Nephron (organoid): ENCODE results near the gene KIF20A.

Source experiments
- H3K27ac Mint-ChIP-seq, 3 experiments: 2 replicates each; pipeline ENCODE4 v1.8.0; 2020; ENCODE audit warnings: mixed read lengths in 3 of 3, mild to moderate bottlenecking in 2 of 3, moderate library complexity in 1 of 3
- H3K27me3 Mint-ChIP-seq: 2 replicates; pipeline ENCODE4 v1.8.0; 2021; ENCODE audit warnings: low read depth, mild to moderate bottlenecking, moderate library complexity, mixed read lengths
- H3K36me3 Mint-ChIP-seq: 2 replicates; pipeline ENCODE4 v1.8.0; 2020; ENCODE audit warnings: low read depth, mixed read lengths
- H3K4me1 Mint-ChIP-seq: 2 replicates; pipeline ENCODE4 v1.8.0; 2020; ENCODE audit warnings: mixed read lengths
- H3K4me3 Mint-ChIP-seq, 3 experiments: 2 replicates each; pipeline ENCODE4 v1.8.0; 2020; ENCODE audit warnings: mild to moderate bottlenecking in 3 of 3, mixed read lengths in 3 of 3, moderate library complexity in 2 of 3
- H3K9me3 Mint-ChIP-seq: 2 replicates; pipeline ENCODE4 v1.8.0; 2020; ENCODE audit warnings: mixed read lengths
- TF ChIP-seq, protein P1 (sequence below), 3 experiments: fragments of 200-600 bp; sonication (generic); IDR thresholded peaks; one replicate each; pipeline ENCODE4 v1.5.0; 2021; ENCODE audit warnings: antibody characterized with exemption in 3 of 3; ENCODE audit not compliant: unreplicated experiment in 3 of 3

The KIF20A gene

DNA sequence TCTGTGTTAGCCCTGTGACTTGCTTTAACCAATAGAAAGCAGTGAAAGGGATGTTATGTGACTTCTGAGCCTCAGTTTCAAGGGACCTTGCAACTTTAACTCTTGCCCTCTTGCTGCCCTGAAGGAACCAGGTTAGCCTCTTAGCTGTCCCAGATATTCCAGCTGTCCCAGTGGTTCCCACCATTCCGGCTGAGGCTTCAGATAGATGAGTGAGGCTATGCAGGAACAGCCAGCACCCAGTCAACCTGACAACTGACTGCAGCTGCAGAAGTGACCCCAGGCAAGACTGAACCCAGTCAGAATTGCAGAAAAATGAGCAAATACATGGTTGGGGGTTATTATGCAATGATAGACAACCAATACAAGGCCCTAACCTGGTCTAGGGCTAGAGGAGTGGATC, 44.6 kb downstream of the KIF20A start:
- H3K36me3 Mint-ChIP-seq: no peaks in the 10 kb centered on the region
- no peak overlapping the region for H3K4me3 Mint-ChIP-seq
- H3K27me3 Mint-ChIP-seq: peaks cover 7% of the 10 kb centered on the region
- peaks cover 4% of the 10 kb centered on the region for H3K9me3 Mint-ChIP-seq
- TF ChIP-seq, protein P1, sequence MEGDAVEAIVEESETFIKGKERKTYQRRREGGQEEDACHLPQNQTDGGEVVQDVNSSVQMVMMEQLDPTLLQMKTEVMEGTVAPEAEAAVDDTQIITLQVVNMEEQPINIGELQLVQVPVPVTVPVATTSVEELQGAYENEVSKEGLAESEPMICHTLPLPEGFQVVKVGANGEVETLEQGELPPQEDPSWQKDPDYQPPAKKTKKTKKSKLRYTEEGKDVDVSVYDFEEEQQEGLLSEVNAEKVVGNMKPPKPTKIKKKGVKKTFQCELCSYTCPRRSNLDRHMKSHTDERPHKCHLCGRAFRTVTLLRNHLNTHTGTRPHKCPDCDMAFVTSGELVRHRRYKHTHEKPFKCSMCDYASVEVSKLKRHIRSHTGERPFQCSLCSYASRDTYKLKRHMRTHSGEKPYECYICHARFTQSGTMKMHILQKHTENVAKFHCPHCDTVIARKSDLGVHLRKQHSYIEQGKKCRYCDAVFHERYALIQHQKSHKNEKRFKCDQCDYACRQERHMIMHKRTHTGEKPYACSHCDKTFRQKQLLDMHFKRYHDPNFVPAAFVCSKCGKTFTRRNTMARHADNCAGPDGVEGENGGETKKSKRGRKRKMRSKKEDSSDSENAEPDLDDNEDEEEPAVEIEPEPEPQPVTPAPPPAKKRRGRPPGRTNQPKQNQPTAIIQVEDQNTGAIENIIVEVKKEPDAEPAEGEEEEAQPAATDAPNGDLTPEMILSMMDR (IDR thresholded peaks at IDR 0.05; ENCODE audit: unreplicated experiment in 3 of 3): no peak
- no peaks in the 10 kb centered on the region for H3K4me1 Mint-ChIP-seq
- no peak overlapping the region for H3K27ac Mint-ChIP-seq

DNA sequence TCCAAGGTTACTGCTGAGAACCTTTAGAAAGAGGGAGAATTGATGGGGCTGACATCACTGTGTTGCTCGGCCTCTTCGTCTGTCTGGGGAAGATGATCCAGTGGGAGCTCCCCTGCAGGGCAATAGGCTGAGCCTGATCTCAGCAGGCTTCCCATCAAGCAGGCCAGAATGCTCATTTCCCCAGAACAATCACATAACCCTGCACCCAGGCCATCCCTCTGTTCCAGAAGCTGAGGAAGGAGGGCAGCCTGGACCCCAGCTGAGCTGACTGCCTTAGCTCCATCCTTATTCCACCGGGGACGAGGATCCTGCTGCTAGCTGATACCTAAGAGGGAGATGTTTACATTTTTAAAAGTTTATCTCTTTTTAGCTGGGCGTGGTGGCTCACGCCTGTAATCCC, 45.8 kb downstream of the KIF20A start:
- Mint-ChIP-seq H3K27ac (no peak overlapping the region), H3K4me3 (no peak overlapping the region), H3K36me3 (no peaks in the 10 kb centered on the region), H3K27me3 (peaks cover 7% of the 10 kb centered on the region), H3K4me1 (no peaks in the 10 kb centered on the region), H3K9me3 (peaks cover 4% of the 10 kb centered on the region)
- TF ChIP-seq, protein P1 (IDR thresholded peaks at IDR 0.05; ENCODE audit: unreplicated experiment in 3 of 3): no peak

DNA sequence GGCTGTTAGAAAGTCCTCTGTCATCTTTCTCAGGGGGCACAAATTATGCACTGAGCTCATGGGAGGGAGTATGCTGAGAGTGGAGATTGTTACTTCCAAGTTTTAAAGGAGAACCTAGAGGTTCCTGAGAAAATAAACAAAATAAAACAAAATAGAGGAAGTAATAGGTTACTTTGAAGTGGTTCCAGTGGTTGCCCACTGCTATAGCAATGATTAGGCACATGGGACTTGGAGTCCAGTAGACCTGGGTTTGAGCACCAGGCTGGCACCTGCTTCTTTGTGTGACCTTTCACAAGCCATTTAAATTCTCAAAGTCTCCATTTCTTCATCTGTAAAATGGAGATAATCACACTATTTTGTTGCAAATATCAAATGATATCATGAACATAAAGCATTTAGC, 48.0 kb downstream of the KIF20A start:
- Mint-ChIP-seq H3K27me3 (peaks cover 7% of the 10 kb centered on the region), H3K4me1 (peaks cover 12% of the 10 kb centered on the region), H3K36me3 (no peaks in the 10 kb centered on the region), H3K9me3 (peaks cover 4% of the 10 kb centered on the region), H3K27ac (no peak overlapping the region), H3K4me3 (no peak overlapping the region)
- TF ChIP-seq, protein P1 (IDR thresholded peaks at IDR 0.05; ENCODE audit: unreplicated experiment in 3 of 3): no peak

DNA sequence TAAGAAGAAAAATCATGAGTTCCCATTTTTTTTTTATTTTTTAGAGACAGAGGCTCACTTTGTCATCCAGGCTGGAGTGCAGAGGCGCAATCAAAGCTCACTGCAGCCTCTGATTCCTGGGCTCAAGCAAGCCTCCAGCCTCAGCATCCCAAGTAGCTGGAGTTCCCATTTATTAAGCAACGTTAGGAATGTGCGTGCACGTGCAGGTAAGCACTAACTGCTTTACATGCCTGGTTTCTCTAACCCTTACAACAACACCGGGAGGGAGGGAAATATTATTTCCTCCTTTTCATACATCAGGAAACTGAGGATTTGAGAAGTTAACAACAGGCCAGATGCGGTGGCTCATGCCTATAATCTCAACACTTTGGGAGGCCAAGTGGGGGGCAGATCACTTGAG, 50.5 kb downstream of the KIF20A start:
- Mint-ChIP-seq H3K27me3 (peaks cover 7% of the 10 kb centered on the region), H3K36me3 (no peaks in the 10 kb centered on the region), H3K9me3 (peaks cover 4% of the 10 kb centered on the region), H3K4me1 (peaks cover 12% of the 10 kb centered on the region), H3K4me3 (no peak overlapping the region), H3K27ac (no peak overlapping the region)
- TF ChIP-seq, protein P1 (IDR thresholded peaks at IDR 0.05; ENCODE audit: unreplicated experiment in 3 of 3): no peak

DNA sequence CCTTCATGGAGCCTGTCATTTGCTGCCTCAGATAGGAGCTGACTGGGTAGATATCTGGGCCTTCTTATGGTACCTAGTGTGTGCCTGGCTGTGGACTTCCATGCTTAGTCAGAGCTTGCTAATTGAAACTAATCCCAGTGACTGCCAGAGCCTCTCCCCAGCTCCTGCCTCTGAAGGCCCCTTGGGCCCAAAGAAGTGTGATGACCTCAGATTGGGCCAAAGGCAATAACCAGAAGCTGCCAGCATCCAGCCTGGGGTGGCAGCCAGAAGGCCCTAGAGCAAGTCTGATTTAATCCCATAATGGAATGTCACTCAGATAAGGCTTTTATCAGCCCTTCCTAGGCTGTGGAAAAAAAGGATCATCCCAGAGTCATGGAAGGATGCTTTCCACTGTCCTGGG, 51.3 kb downstream of the KIF20A start:
- Mint-ChIP-seq H3K27ac (peak overlapping the region in 2 of 3 experiments; percentile 17 to 54), H3K9me3 (peaks cover 2% of the 10 kb centered on the region), H3K4me3 (no peak overlapping the region), H3K36me3 (no peaks in the 10 kb centered on the region), H3K27me3 (peaks cover 13% of the 10 kb centered on the region), H3K4me1 (peaks cover 12% of the 10 kb centered on the region)
- TF ChIP-seq, protein P1 (IDR thresholded peaks at IDR 0.05; ENCODE audit: unreplicated experiment in 3 of 3): no peak

DNA sequence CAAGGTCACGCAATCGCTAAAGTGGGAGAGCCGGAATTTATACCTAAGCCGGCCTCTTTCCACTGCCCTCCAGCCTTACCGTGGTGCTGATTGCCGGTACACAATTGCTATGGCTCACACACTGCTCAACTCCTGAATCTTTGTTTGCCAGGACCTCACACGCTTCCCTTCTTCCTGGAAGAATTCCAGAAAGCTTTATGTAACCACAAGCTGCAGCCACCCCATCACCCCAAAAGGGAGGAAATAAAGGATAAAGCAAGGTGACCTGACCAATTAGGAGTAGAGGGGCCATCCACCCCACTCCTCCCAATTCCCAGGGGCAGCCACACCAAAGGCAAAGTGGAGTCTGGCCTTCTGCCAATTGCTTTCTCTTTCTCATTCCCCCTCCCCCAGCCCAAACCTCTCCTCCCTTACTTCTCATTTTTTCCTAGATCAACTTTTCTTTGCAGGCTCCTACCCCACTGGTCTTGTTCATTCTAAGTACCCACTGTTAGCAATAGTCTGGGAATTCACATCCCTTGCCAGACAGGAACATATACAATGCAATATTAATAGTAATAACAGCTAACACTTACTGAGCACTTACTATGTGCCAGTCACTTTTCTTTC, 52.2 kb downstream of the KIF20A start:
- Mint-ChIP-seq H3K27ac (peak overlapping the region in 2 of 3 experiments; percentile 33 to 79), H3K27me3 (peaks cover 9% of the 10 kb centered on the region), H3K36me3 (no peaks in the 10 kb centered on the region)

More for the DNA sequence above, 52.2 kb downstream of the KIF20A start:
- H3K4me1 Mint-ChIP-seq: peaks cover 12% of the 10 kb centered on the region
- H3K4me3 Mint-ChIP-seq: no peak overlapping the region
- TF ChIP-seq, protein P1 (IDR thresholded peaks at IDR 0.05; ENCODE audit: unreplicated experiment in 3 of 3): no peak
- peaks cover under 1% of the 10 kb centered on the region for H3K9me3 Mint-ChIP-seq
